OCI-LY3 (cell line): ENCODE results near the gene SDK2.

Experiments
- EZH2phosphoT487 ChIP-seq: fragments of 200-600 bp; shearing (Covaris generic); IDR thresholded peaks from 2 replicates; pipeline ENCODE4 v1.6.1; 2018; ENCODE audit warnings: antibody characterized with exemption, mixed run types, low read depth
- TF ChIP-seq, protein P1 (sequence below): fragments of 200-600, 300-600 bp; sonication (generic); IDR thresholded peaks from 2 replicates; pipeline ENCODE4 v1.5.1; 2014; ENCODE audit warnings: antibody characterized with exemption, low read length, low read depth

DNA sequence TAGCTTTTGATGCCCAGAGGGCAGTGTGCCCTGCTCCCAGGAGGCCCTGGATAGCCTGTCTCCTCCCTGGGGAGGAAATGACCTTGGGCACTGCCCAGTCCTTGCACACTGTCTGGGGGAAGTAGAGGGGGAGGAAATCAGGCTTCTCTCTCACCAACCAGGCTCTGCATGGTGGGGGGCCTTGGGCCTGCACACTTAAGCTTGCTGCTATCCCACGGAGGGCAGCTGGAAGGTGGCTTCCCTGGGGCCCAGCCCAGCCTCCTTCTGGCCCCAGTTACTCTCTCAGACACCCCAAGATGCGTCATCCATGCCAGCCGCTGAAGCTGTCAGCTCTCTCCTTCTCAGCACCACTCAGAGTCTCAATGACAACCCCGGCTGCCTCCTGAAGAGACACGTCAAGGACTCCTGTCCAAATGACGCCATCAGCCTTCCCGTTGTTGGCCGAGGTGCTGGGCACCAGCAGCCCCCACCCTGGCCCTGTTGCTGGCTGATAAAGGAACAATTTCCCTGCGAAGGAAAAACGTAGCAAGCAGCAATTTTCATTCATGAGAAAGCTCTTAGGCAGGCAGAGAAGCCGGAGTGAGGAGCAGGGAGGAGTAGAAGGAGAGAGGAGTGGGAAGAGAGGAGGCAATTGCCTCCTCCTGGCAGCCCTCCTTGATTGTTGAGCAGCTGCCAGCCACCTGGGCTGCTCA, 95.5 kb downstream of the SDK2 start:
- TF ChIP-seq EZH2phosphoT487: no peak
- TF ChIP-seq, protein P1, sequence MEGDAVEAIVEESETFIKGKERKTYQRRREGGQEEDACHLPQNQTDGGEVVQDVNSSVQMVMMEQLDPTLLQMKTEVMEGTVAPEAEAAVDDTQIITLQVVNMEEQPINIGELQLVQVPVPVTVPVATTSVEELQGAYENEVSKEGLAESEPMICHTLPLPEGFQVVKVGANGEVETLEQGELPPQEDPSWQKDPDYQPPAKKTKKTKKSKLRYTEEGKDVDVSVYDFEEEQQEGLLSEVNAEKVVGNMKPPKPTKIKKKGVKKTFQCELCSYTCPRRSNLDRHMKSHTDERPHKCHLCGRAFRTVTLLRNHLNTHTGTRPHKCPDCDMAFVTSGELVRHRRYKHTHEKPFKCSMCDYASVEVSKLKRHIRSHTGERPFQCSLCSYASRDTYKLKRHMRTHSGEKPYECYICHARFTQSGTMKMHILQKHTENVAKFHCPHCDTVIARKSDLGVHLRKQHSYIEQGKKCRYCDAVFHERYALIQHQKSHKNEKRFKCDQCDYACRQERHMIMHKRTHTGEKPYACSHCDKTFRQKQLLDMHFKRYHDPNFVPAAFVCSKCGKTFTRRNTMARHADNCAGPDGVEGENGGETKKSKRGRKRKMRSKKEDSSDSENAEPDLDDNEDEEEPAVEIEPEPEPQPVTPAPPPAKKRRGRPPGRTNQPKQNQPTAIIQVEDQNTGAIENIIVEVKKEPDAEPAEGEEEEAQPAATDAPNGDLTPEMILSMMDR: no peak
